K562 (cell line): Measurements from ENCODE around the gene NUP62CL. TPM values are rescaled to one million over a fixed set of nuclear protein-coding genes. Genes with fewer than 3 reads are reported as not detected.

Experiments used
- BACH1 ChIP-seq: fragments of 200-800 bp; sonication (Bioruptor generic); IDR thresholded peaks from 2 replicates; pipeline ENCODE4 v1.6.1; 2016; ENCODE audit warnings: missing genetic modification characterization, missing compliant biosample characterization
- CREB1 ChIP-seq, 2 experiments: sonication (generic) in 1 of 2; formaldehyde crosslinking in 1 of 2; IDR thresholded peaks; 2 replicates each; pipeline versions ENCODE4 v1.6.1 to v1.8.0; 2012 to 2022; ENCODE audit warnings: inconsistent platforms in 1 of 2, mild to moderate bottlenecking in 1 of 2, missing genetic modification reagents in 1 of 2, moderate library complexity in 1 of 2
- HDAC1 ChIP-seq, 2 experiments: fragments of 450-650 bp; IDR thresholded peaks; 2 replicates each; pipeline ENCODE4 v1.6.1; 2016 to 2017; ENCODE audit warnings: inconsistent platforms in 1 of 2, mild to moderate bottlenecking in 1 of 2, moderate library complexity in 1 of 2
- HDAC2 ChIP-seq: fragments of 450-650 bp; IDR thresholded peaks from 2 replicates; pipeline ENCODE4 v1.6.1; 2016; ENCODE audit warnings: mild to moderate bottlenecking
- HMBOX1 ChIP-seq: sonication (generic); IDR thresholded peaks from 2 replicates; pipeline ENCODE4 v1.6.1; 2016
- HMGN3 ChIP-seq: IDR thresholded peaks from 2 replicates; pipeline ENCODE4 v1.6.1; 2011; ENCODE audit warnings: borderline replicate concordance, low read depth, mild to moderate bottlenecking, mixed read lengths, low read length; ENCODE audit not compliant: insufficient read length; ENCODE audit errors: extremely low read depth
- KLF10 ChIP-seq: fragments of 250-450 bp; sonication (Bioruptor Pico); IDR thresholded peaks from 2 replicates; pipeline ENCODE4 v1.6.1; 2021; ENCODE audit warnings: matching md5 sums
- KLF16 ChIP-seq: IDR thresholded peaks from 2 replicates; pipeline ENCODE4 v1.6.1; 2016; ENCODE audit warnings: antibody characterized with exemption
- MTA1 ChIP-seq: fragments of 450-650 bp; IDR thresholded peaks from 2 replicates; pipeline ENCODE4 v1.6.1; 2017; ENCODE audit warnings: borderline replicate concordance
- MXD1 ChIP-seq: fragments of 250-450 bp; sonication (Bioruptor Pico); IDR thresholded peaks from 2 replicates; pipeline ENCODE4 v1.8.0; 2021; ENCODE audit warnings: borderline replicate concordance, mild to moderate bottlenecking, moderate library complexity; ENCODE audit not compliant: poor library complexity, severe bottlenecking
- NKRF ChIP-seq: fragments of 450-650 bp; IDR thresholded peaks from 2 replicates; pipeline ENCODE4 v1.6.1; 2016; ENCODE audit warnings: borderline replicate concordance
- PHF21A ChIP-seq: fragments of 450-650 bp; IDR thresholded peaks from 2 replicates; pipeline ENCODE4 v1.6.1; 2017; ENCODE audit warnings: low read depth, borderline replicate concordance
- polyA plus RNA-seq, 8 experiments: library from polyadenylated mRNA; depleted of rRNA in 4 of 8; stranded (reverse) in 5 of 8; unstranded in 3 of 8; fragments of >200 nt; fragmentation: Nextera tagmentation in 2 of 8; fragmentation: Illumina TruSeq in 1 of 8; extraction: Ambion mirVana in 2 of 8; extraction: Trizol in 1 of 8; gene quantifications; 2 replicates each; pipeline versions ENCODE4 v1.2.1 to v1.2.3, GENCODE V29; 2011 to 2014; ENCODE audit warnings: inconsistent platforms in 1 of 8, missing spikeins in 1 of 8
- total RNA-seq, 7 experiments: library from RNA; depleted of rRNA in 6 of 7; stranded (reverse); fragments of >200 nt in 6 of 7; fragmentation: Illumina TruSeq in 2 of 7; extraction: Trizol in 2 of 7; gene quantifications; 2 replicates each; pipeline versions ENCODE4 v1.2.1 to v1.2.3, GENCODE V29; 2011 to 2021; ENCODE audit warnings: low replicate concordance in 1 of 7
- TF ChIP-seq, protein P1 (sequence below), 2 experiments: fragments of 450-650 bp in 1 of 2; sonication (generic) in 1 of 2; formaldehyde crosslinking in 1 of 2; IDR thresholded peaks; 2 replicates each; pipeline versions ENCODE4 v1.7.1 to v1.9.0; 2016 to 2022; ENCODE audit warnings: inconsistent platforms in 1 of 2, mild to moderate bottlenecking in 1 of 2, missing genetic modification reagents in 1 of 2

The NUP62CL gene
- total and polyA plus RNA-seq, 9 of the 15 experiments (the other 6 are each of a cell fraction or from before 2014, with no cell fraction given): 29.7 to 101 (median 42.7) TPM

GRCh38 chrX:107205770-107206696 is at the start of gene NUP62CL, which contains the start of gene DNAAF6 (continued):
- TF ChIP-seq HDAC2 (peak; percentile 65), NKRF (peak; percentile 81), MXD1 (CRISPR knock-in tag) (peak; percentile 47), HMBOX1 (peak; percentile 97), PHF21A (no peak), CREB1 (IDR thresholded peaks at IDR 0.05) (peak; percentile 58; the same call in 1 of the 2 replicates), CREB1 (CRISPR knock-in tag; IDR thresholded peaks at IDR 0.05) (peak; percentile 54; the same call in 1 of the 2 replicates), MTA1 (0 out of 2 replicates have a peak, but pooled peaks have one; percentile 21), KLF16 (peak; percentile 69), HMGN3 (peak; percentile 22), BACH1 (tag) (no peak), KLF10 (CRISPR knock-in tag) (no peak), HDAC1 (IDR thresholded peaks at IDR 0.05) (peak in 1 of 2 experiments; percentile 78; a peak in 2 of 4 replicates)
- TF ChIP-seq, protein P1, sequence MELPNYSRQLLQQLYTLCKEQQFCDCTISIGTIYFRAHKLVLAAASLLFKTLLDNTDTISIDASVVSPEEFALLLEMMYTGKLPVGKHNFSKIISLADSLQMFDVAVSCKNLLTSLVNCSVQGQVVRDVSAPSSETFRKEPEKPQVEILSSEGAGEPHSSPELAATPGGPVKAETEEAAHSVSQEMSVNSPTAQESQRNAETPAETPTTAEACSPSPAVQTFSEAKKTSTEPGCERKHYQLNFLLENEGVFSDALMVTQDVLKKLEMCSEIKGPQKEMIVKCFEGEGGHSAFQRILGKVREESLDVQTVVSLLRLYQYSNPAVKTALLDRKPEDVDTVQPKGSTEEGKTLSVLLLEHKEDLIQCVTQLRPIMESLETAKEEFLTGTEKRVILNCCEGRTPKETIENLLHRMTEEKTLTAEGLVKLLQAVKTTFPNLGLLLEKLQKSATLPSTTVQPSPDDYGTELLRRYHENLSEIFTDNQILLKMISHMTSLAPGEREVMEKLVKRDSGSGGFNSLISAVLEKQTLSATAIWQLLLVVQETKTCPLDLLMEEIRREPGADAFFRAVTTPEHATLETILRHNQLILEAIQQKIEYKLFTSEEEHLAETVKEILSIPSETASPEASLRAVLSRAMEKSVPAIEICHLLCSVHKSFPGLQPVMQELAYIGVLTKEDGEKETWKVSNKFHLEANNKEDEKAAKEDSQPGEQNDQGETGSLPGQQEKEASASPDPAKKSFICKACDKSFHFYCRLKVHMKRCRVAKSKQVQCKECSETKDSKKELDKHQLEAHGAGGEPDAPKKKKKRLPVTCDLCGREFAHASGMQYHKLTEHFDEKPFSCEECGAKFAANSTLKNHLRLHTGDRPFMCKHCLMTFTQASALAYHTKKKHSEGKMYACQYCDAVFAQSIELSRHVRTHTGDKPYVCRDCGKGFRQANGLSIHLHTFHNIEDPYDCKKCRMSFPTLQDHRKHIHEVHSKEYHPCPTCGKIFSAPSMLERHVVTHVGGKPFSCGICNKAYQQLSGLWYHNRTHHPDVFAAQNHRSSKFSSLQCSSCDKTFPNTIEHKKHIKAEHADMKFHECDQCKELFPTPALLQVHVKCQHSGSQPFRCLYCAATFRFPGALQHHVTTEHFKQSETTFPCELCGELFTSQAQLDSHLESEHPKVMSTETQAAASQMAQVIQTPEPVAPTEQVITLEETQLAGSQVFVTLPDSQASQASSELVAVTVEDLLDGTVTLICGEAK (IDR thresholded peaks at IDR 0.05): 0 out of 2 replicates have a peak, but pooled peaks have one; percentile 15
- TF ChIP-seq, protein P1 (CRISPR knock-in tag; IDR thresholded peaks at IDR 0.05): no peak
